Kidney (tissue), 14 donors: Measurements from ENCODE around the gene TMEM86A. TPM values are rescaled to one million over a fixed set of nuclear protein-coding genes. Genes with fewer than 3 reads are reported as not detected.
A peak's percentile ranks its signal among the peaks of the same experiment; 100 is the strongest.

ENCODE experiments used
- DNase-seq, 5 donors: peaks; one replicate each; pipeline ENCODE4 v3.0.0-alpha.2; 2013 to 2020
- FAIRE-seq: peaks from 2 replicates; lab custom pipeline; 2012; peaks lifted over from hg19 to GRCh38; lab: Jason Lieb, UNC
- H3K27ac ChIP-seq, 2 donors: one replicate each; pipeline ENCODE4 v1.7.0; 2013; ENCODE audit warnings: low read depth in 2 of 2, low read length in 2 of 2, inconsistent platforms in 1 of 2
- H3K27me3 ChIP-seq: one replicate; pipeline ENCODE4 v1.7.1; 2013; ENCODE audit warnings: low read length, inconsistent platforms; ENCODE audit not compliant: control insufficient read depth, insufficient read depth
- H3K36me3 ChIP-seq, 3 donors: one replicate each; pipeline versions ENCODE4 v1.7.0 to v1.7.1; 2013; ENCODE audit warnings: low read length in 3 of 3, control low read depth in 1 of 3, inconsistent platforms in 1 of 3; ENCODE audit not compliant: insufficient read depth in 3 of 3, control insufficient read depth in 2 of 3
- H3K4me1 ChIP-seq, 3 donors: one replicate each; pipeline versions ENCODE4 v1.7.0 to v1.7.1; 2013; ENCODE audit warnings: low read length in 3 of 3, inconsistent platforms in 1 of 3, low read depth in 1 of 3; ENCODE audit not compliant: control insufficient read depth in 2 of 3, insufficient read depth in 2 of 3
- H3K4me3 ChIP-seq, 3 donors: one replicate each; pipeline versions ENCODE4 v1.7.0 to v1.8.1; 2013; ENCODE audit warnings: low read length in 3 of 3, control low read depth in 1 of 3, inconsistent platforms in 1 of 3
- H3K9ac ChIP-seq, 3 donors: one replicate each; pipeline versions ENCODE4 v1.7.0 to v1.7.1; 2013; ENCODE audit warnings: low read length in 3 of 3, control low read depth in 1 of 3, inconsistent platforms in 1 of 3
- H3K9me3 ChIP-seq, 3 donors: one replicate each; pipeline versions ENCODE4 v1.7.0 to v1.7.1; 2013; ENCODE audit warnings: low read length in 3 of 3, control low read depth in 1 of 3, inconsistent platforms in 1 of 3; ENCODE audit not compliant: control insufficient read depth in 2 of 3, insufficient read depth in 1 of 3
- CTCF ChIP-seq: IDR thresholded peaks from 3 replicates; pipeline ENCODE4 v1.5.1; 2012; ENCODE audit warnings: mild to moderate bottlenecking, moderate library complexity, borderline replicate concordance; ENCODE audit not compliant: insufficient read depth; ENCODE audit errors: extremely low read depth
- intact Hi-C: fragments of 100-400 bp; cut with DNase I; formaldehyde crosslinking; loops from one replicate; pipeline ENCODE4 v1.11.1; 2022
- polyA plus RNA-seq: library from polyadenylated mRNA; stranded (reverse); fragments of 350-450 nt; fragmentation: Illumina TruSeq; extraction: RNeasy Lipid Tissue Mini Kit (QIAGEN cat#74804); gene quantifications from one replicate; pipeline ENCODE4 v1.2.3, GENCODE V29; 2014; ENCODE audit warnings: low read depth, low replicate concordance; ENCODE audit not compliant: insufficient read depth
- total RNA-seq: library from RNA; stranded (reverse); fragmentation: NEBNext Ultra II Directional; extraction: Animal tissue kit (Norgen Biotek cat#: 25700); gene quantifications from one replicate; pipeline ENCODE4 v1.2.1, GENCODE V29; 2021
- donor health status: control.
- donor health status: control.
- donor health status: control.
- donor health status: control.
- donor health status: control.
- donor health status: DM: yes; HTN: yes; CAD: no.
- donor health status: Normal renal cell carcinoma (clear cell type).

TMEM86A gene
- total and polyA plus RNA-seq, 2 donors from 2014 or later = 7.4 to 17.1 TPM

GRCh38 chr11:18722293-18722637, 23.7 kb downstream of the TMEM86A start:
- DNase-seq (no peak), FAIRE-seq (no peak)
- peaks cover 0 to 13% (median 0%) of the 10 kb centered on the region in 3 donors for H3K4me1 ChIP-seq
- no peak for TF ChIP-seq CTCF
- intact Hi-C loops = no loop called here
- no peaks in the 10 kb centered on the region for H3K9me3 ChIP-seq
- H3K4me3 ChIP-seq = peak overlapping the region in 2 of 3 donors; percentile 63 to 79
- H3K27ac ChIP-seq = no peak overlapping the region
- H3K36me3 ChIP-seq = no peaks in the 10 kb centered on the region
- no peak overlapping the region for H3K9ac ChIP-seq
- H3K27me3 ChIP-seq = no peaks in the 10 kb centered on the region

- Histone ChIP-seq H3K4me1 (peaks cover 0 to 13% (median 0%) of the 10 kb centered on the region in 3 donors), H3K36me3 (no peaks in the 10 kb centered on the region), H3K9ac (no peak overlapping the region), H3K27ac (no peak overlapping the region), H3K9me3 (no peaks in the 10 kb centered on the region), H3K27me3 (no peaks in the 10 kb centered on the region), H3K4me3 (no peak overlapping the region)
- intact Hi-C loops = no loop called here
- TF ChIP-seq CTCF = no peak
- no peak for FAIRE-seq
- peak in 3 of 5 donors; percentile 20 to 27 (median 21) for DNase-seq
Observed at GRCh38 chr11:18723991-18724390, 25.4 kb downstream of the TMEM86A start.

- Histone ChIP-seq H3K9me3 (no peaks in the 10 kb centered on the region), H3K4me3 (no peak within 1 kb of the TSS), H3K27ac (no peak within 1 kb of the TSS), H3K36me3 (no peaks in the 10 kb centered on the region), H3K27me3 (no peaks in the 10 kb centered on the region), H3K4me1 (peaks cover 0 to 9% (median 0%) of the 10 kb centered on the region in 3 donors), H3K9ac (no peak within 1 kb of the TSS)
- DNase-seq = no peak
- intact Hi-C loops = no loop called here
- no peak for TF ChIP-seq CTCF
- FAIRE-seq = no peak
Observed at GRCh38 chr11:18726040-18726439, 27.5 kb downstream of the TMEM86A start, which contains the start of gene IGSF22. Gene IGSF22 (minus strand): TSS chr11:18726188. CDS start chr11:18724236, 1,952 bp downstream.
